ENCODE data around the gene ADCY1.

DNA sequence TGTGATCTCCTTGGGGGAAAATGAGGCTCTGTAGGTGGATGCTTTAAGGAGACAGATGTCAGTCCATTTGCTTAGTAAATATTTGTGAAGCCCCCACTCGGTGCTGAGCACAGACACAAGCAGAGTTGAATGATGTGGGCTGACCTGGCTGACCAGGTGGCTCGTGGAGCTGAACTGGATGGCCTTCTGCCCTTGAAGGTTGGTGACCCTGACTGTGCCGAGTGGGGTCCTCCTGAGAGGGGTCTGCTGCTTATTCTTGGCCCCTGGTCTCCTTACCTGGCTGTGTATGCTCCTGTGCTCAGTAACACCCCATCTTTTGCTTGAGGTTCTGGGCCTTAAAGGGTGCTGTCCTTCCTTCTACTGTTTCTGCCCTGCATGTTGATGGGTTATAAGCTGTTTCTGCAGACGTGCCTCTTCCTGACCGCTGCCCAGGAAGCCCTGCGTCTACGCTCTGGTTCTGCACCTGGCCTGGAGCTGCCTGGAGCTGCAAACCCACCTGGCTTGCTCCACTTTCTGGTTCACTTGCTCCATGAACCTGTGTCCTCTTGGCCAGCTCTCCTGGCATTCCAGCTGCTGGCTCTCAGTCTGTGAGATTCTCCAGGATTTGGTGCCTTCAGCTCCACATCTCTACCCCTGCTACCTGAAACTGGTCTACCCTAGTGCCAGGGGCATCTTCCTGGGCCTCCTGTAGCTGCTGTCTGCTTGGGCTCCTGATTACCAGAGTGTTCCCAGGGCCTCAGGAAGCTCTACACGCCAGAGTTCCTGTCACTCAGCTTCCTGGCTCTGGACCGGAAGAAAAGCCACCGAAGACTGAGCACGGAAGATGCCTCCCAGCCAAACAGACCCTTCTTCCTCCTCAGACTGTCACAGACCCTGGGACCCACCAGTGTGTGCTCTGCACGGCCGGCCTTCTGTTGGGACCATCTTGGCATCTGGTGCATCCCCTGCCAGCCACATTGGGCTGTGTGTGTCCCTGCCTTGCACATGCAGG is 76.5 kb downstream of the ADCY1 start:
- TF ChIP-seq, protein P1, sequence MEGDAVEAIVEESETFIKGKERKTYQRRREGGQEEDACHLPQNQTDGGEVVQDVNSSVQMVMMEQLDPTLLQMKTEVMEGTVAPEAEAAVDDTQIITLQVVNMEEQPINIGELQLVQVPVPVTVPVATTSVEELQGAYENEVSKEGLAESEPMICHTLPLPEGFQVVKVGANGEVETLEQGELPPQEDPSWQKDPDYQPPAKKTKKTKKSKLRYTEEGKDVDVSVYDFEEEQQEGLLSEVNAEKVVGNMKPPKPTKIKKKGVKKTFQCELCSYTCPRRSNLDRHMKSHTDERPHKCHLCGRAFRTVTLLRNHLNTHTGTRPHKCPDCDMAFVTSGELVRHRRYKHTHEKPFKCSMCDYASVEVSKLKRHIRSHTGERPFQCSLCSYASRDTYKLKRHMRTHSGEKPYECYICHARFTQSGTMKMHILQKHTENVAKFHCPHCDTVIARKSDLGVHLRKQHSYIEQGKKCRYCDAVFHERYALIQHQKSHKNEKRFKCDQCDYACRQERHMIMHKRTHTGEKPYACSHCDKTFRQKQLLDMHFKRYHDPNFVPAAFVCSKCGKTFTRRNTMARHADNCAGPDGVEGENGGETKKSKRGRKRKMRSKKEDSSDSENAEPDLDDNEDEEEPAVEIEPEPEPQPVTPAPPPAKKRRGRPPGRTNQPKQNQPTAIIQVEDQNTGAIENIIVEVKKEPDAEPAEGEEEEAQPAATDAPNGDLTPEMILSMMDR (conservative IDR thresholded peaks at IDR 0.05; ENCODE audit: low read length): no peak
- no peak for TF ChIP-seq EZH2phosphoT487 (IDR thresholded peaks at IDR 0.05; ENCODE audit: borderline replicate concordance)

Measured in Loucy (cell line).